SU-DHL-6 (cell line): Measurements from ENCODE around the gene THOC7.

Experiments used
- H2AFZ ChIP-seq: fragments of 200-600 bp; sonication (generic); 2 replicates; pipeline ENCODE4 v1.6.1; 2014; ENCODE audit warnings: low read depth, mild to moderate bottlenecking, moderate library complexity, mixed read lengths, antibody characterized with exemption, low read length; ENCODE audit not compliant: severe bottlenecking
- H3F3A ChIP-seq: fragments of 200-600 bp; shearing (Covaris generic); 2 replicates; pipeline ENCODE4 v1.6.0; 2016; ENCODE audit warnings: antibody characterized with exemption, mild to moderate bottlenecking; ENCODE audit not compliant: insufficient read depth
- H3K27ac ChIP-seq: fragments of 200-600 bp; sonication (generic); 2 replicates; pipeline ENCODE4 v1.5.1; 2016; ENCODE audit warnings: low read depth, mild to moderate bottlenecking, low read length, moderate library complexity, mixed read lengths
- H3K27me3 ChIP-seq: fragments of 200-600 bp; sonication (generic), shearing (Covaris generic); 2 replicates; pipeline ENCODE4 v1.6.0; 2014; ENCODE audit warnings: mild to moderate bottlenecking, low read length
- H3K36me3 ChIP-seq: fragments of 200-600 bp; sonication (generic); 2 replicates; pipeline ENCODE4 v1.6.1; 2014; ENCODE audit warnings: mild to moderate bottlenecking, low read length, mixed read lengths
- H3K4me2 ChIP-seq: fragments of 300-600, 200-600 bp; shearing (Covaris generic), sonication (generic); 2 replicates; pipeline ENCODE4 v1.6.0; 2014; ENCODE audit warnings: low read length, low read depth, mild to moderate bottlenecking; ENCODE audit not compliant: poor library complexity, severe bottlenecking
- H3K4me3 ChIP-seq: fragments of 200-600 bp; sonication (generic); 2 replicates; pipeline ENCODE4 v1.5.1; 2014; ENCODE audit warnings: antibody characterized with exemption, low read length, mild to moderate bottlenecking, mixed read lengths; ENCODE audit not compliant: insufficient read depth, poor library complexity, severe bottlenecking
- H3K79me2 ChIP-seq: fragments of 200-600 bp; sonication (generic); 2 replicates; pipeline ENCODE4 v1.6.1; 2014; ENCODE audit warnings: mild to moderate bottlenecking, low read length, moderate library complexity; ENCODE audit not compliant: insufficient read depth
- H3K9ac ChIP-seq: fragments of 200-600 bp; sonication (generic); 2 replicates; pipeline ENCODE4 v1.7.0; 2014; ENCODE audit warnings: mild to moderate bottlenecking, low read length
- H3K9me2 ChIP-seq: fragments of 200-600 bp; sonication (generic); replicated peaks from 2 replicates; pipeline ENCODE4 v1.6.1; 2014; ENCODE audit warnings: low read length; ENCODE audit not compliant: insufficient read depth
- H3K9me3 ChIP-seq: fragments of 200-600 bp; sonication (generic); 2 replicates; pipeline ENCODE4 v1.6.1; 2014; ENCODE audit warnings: low read length, mixed read lengths; ENCODE audit not compliant: insufficient read depth
- H4K20me1 ChIP-seq: fragments of 200-600 bp; sonication (generic); 2 replicates; pipeline ENCODE4 v1.6.1; 2014; ENCODE audit warnings: low read depth, mild to moderate bottlenecking, antibody characterized with exemption, low read length, moderate library complexity, mixed read lengths
- CTCF ChIP-seq: fragments of 200-600 bp; sonication (generic); IDR thresholded peaks from one replicate; pipeline ENCODE4 v1.5.1; 2017; ENCODE audit warnings: antibody characterized with exemption, mild to moderate bottlenecking, low read length, moderate library complexity; ENCODE audit not compliant: insufficient read depth, poor library complexity, severe bottlenecking
- EZH2phosphoT487 ChIP-seq: fragments of 200-600 bp; sonication (generic), shearing (Covaris generic); conservative IDR thresholded peaks from 2 replicates; pipeline ENCODE4 v1.6.1; 2018; ENCODE audit warnings: mild to moderate bottlenecking, antibody characterized with exemption, low read length, moderate library complexity, mixed read lengths

THOC7 gene

GRCh38 chr3:63908776-63909175 is 45.2 kb upstream of the THOC7 start:
- Histone ChIP-seq H3K9me2 (no peaks in the 10 kb centered on the region), H3F3A (peaks cover 30% of the 10 kb centered on the region), H3K4me3 (no peak overlapping the region), H3K9me3 (no peaks in the 10 kb centered on the region), H3K4me2 (no peak overlapping the region), H2AFZ (no peak overlapping the region), H4K20me1 (no peaks in the 10 kb centered on the region), H3K9ac (no peak overlapping the region), H3K27me3 (no peaks in the 10 kb centered on the region), H3K27ac (no peak overlapping the region), H3K36me3 (no peaks in the 10 kb centered on the region; the same call in 1 of the 2 replicates), H3K79me2 (peaks cover 8% of the 10 kb centered on the region)
- no peak for TF ChIP-seq EZH2phosphoT487
- no peak for TF ChIP-seq CTCF

- Histone ChIP-seq H3K9me3 (no peaks in the 10 kb centered on the region), H3K79me2 (peaks cover 3% of the 10 kb centered on the region), H3K4me3 (no peak overlapping the region), H3K36me3 (no peaks in the 10 kb centered on the region; the same call in 1 of the 2 replicates), H2AFZ (no peak overlapping the region), H3K4me2 (no peak overlapping the region), H3K9me2 (no peaks in the 10 kb centered on the region), H3K27ac (no peak overlapping the region), H3K27me3 (no peaks in the 10 kb centered on the region), H3K9ac (no peak overlapping the region), H4K20me1 (0 out of 2 replicates have a peak, but pooled peaks cover 3% of the 10 kb centered on the region), H3F3A (peaks cover 30% of the 10 kb centered on the region)
- TF ChIP-seq CTCF (no peak), EZH2phosphoT487 (no peak)
Observed at GRCh38 chr3:63908081-63908736, 44.6 kb upstream of the THOC7 start.

- Histone ChIP-seq H3K36me3 (peaks cover 7% of the 10 kb centered on the region), H3K27ac (no peak overlapping the region), H3F3A (peaks cover 25% of the 10 kb centered on the region), H3K4me3 (no peak overlapping the region), H2AFZ (no peak overlapping the region), H3K9me2 (no peaks in the 10 kb centered on the region), H4K20me1 (peaks cover 3% of the 10 kb centered on the region; the same call in 1 of the 2 replicates), H3K9me3 (no peaks in the 10 kb centered on the region), H3K4me2 (no peak overlapping the region), H3K9ac (no peak overlapping the region), H3K27me3 (no peaks in the 10 kb centered on the region), H3K79me2 (0 out of 2 replicates have a peak, but pooled peaks cover 7% of the 10 kb centered on the region)
- TF ChIP-seq CTCF: no peak
- TF ChIP-seq EZH2phosphoT487: no peak
Observed at GRCh38 chr3:63905731-63906620, 42.4 kb upstream of the THOC7 start.
